Activated gamma-delta T cell treated with anti-CD3 and anti-CD28 coated beads, Interleukin-2, amount 50 U/mL, for 16 hours (primary cell): ENCODE results near the gene KANK3.
"Not testable (repeated sequence)": the region's sequence is repeated elsewhere in the genome, so short reads cannot be mapped to it uniquely, and the experiment has no call there.

Source experiments
- DNase-seq: peaks from one replicate; pipeline ENCODE4 v3.0.0-alpha.2; 2020; ENCODE audit warnings: low read depth

The KANK3 gene

DNA sequence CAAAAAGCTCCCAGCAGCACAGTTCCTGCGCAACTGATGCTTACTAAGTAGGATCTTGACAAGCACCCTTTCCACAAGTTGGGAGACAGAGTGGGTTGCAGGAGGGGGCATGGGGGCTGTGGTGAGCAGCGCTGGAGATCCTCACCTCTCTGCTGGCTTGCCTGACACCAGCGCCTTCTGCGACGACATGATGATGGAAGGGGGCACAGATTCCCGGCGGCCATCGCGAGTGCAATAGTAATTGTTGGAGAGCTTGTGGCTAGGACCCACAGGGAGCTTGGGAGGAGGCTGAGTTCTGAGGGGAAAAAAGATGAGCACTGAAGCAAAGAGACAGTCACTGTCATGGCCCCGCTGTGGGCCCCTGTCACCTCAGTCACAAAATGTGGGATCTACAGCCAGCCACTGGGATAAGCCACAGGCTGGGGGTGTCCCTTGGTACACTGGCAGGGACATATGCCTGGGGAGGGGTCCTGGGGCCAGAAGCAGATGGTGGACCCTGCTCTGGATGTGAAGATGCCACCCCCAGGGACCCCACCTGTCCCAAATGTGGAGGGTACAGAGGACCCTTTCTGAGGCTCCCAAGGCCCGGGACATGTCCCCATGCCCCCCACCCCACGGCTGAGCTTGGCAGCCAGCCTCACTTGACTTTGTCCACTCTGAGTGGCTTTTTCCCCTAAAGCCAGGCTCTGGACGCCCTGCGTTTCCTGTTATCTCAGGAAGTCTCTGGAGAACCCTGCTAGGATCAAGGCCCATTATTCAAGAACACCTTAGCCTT, 26.5 kb downstream of the KANK3 start:
- no peak for DNase-seq

GRCh38 chr19:8314981-8315640, 28.0 kb downstream of the KANK3 start:
- DNase-seq: not testable (repeated sequence)

DNA sequence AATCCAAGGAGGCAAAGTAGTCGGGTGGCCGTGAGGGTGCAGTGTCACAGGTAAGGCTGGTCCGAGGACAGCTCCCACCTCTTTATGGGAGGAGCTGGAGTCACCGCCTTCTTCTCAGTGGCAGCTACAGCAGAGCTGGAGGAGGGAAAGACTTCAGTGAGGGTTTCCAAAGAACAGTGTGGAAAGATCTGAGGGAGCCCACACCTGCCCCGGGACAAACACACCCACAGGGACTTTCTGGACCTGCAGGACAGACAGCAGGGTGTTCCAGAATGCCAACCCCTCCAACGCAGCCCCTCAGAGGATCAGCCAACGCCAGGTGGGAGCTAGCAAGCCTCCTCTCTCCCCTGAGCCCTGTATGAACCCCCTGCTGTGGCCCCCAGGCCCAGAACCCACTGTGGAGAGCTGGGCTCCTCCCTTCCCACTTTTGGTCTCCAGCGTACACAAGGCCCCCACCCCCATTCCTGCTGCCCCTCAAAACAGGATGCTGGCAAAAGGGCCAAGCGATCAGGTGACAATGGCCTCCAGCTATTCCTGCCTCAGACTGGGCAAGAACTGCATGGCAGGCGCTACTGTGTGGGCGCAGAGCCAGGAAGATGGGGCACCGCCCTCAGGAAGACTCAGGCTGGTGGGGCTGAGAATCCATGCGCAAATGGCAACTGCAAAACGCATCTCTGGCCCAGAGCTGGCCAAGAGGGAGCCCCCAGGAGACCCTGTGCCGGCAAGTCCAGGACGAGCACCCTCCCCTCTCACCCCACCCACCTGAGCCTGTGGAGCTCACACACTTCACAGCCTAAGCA, 31.4 kb downstream of the KANK3 start:
- DNase-seq: no peak

GRCh38 chr19:8310342-8311055, 32.6 kb downstream of the KANK3 start:
- no peak for DNase-seq

- no peak for DNase-seq
These were observed 34.2 kb downstream of the KANK3 start for GRCh38 chr19:8308891-8309291.

DNA sequence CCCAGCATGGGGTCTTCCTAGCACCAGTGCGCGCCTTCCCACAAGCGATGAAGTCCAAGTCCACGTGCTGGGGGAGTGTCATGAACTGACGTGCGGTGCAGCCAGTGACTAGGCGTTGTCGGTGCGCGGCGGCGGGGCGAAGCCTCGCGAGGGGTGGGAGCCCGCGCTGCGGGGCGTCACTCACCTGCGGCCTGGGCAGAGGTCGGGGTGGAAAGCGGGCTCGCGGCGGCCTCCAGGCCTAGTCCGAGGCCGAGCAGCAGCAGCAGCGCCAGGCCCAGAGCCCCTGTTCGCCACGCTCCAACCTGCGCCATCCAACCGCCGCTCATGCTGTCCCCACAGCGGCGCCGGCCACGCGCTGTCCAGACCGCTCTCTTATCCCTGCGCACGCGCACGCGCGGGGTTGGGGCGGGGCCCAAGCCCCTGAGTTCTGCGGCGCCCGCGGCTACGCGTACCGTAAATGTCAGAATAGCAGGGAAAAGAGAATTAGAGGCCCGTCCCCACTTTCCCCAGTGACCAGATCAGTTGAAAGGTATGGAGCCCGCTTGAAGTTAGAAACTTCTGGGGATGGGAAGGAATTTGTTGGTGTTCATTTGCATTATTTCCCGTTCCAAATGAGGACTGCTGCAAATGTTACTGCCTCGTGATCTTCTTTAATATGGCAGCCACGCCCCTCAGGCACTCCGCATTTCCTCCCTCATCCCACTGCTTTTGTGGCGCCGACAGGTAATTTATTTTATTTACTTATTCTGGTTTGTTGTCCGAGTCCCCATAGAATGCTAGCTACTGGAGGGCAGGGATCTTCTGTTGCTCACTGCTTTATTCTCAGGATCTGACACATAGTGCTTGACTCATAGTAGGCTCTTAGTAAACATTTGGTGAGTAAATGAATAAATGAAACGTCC, 34.8 kb downstream of the KANK3 start, which contains the start of gene CD320:
TSS of gene CD320 (minus strand) at position 394 of the 902 bp plus-strand sequence. CDS start at position 326, 68 bp downstream.
- DNase-seq: peak; percentile 82

DNA sequence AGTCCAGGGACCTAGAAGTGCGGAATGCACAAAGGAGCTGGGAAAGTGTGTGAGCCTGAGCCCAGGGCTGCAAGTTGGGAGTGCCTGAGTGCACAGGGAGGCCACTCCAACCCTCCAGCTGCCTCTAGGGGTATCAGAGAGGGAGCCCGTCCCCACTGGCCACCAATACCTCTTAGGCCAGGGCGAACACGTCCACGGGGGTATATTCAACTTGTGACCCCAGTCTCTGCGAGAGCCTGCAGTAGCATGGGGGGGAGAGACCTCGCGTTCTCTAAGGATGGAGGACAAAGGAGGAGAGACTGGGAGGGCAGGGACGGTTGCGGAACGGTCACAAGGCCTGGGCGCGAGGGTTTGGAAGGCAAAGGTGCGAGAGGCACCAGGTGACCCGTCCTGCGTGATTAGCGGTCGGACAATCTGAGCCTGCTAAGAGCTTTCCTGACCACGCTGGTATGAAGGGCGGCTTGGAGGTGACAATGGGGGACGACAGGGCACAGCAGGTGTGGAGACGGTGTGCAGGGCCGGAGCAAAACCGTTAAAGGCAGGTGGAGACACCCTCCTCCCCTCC, 35.6 kb downstream of the KANK3 start:
- no peak for DNase-seq

GRCh38 chr19:8306235-8307054, 36.6 kb downstream of the KANK3 start:
- DNase-seq: no peak

GRCh38 chr19:8305798-8306197, 37.3 kb downstream of the KANK3 start:
- no peak for DNase-seq

DNA sequence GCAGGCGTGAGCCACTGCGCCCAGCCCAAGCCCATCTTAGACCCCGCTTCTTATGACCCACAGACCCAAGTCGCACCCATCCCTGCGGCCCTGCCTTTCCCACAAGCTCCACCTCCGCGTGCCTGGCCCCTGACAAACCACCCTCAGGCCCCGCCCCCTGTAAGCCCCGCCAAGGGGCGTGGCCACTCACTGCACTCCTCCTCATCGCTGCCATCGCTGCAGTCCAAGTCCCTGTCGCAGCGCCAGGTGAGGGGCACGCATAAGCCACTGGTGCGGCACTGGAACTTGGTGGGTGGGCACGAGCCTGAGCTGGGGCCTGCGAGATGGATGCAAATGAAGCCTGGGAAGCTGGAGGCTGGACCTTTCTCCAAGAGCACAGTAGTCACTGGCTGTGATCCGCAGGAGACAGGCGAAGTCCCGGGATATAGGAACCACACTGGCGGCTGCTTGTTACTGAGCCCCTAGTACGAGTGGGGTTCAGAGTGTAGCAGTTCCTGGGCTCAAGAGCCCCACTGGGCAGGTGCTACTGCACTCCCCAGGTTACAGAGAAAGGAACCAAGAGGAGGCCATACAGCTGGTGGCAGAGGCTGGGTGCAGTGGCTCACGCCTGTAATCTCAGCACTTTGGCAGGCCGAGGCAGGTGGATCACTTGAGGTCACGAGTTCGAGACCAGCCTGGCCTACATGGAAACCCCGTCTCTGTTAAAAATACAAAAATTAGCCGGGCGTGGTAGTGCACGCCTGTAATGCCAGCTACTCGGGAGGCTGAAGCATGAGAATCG, 38.0 kb downstream of the KANK3 start:
- no peak for DNase-seq

GRCh38 chr19:8302734-8303133, 40.3 kb downstream of the KANK3 start:
- DNase-seq: no peak

DNA sequence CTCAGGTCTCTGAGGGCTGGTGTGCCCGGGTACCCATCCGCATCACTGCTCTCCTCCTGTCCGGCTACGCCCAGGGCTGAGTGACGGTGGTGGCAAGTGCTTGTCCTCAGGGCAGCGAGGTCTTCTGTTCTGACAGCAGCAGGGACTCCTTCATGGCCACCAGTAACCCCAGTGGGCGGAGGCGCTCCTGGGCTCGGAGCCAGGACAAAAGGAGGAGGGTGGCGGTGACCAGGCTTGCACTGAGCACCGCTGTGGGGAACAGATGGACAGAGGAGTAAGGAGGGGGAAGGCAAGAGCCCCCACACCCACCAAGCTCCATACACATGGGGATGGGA, 40.7 kb downstream of the KANK3 start:
- no peak for DNase-seq

DNA sequence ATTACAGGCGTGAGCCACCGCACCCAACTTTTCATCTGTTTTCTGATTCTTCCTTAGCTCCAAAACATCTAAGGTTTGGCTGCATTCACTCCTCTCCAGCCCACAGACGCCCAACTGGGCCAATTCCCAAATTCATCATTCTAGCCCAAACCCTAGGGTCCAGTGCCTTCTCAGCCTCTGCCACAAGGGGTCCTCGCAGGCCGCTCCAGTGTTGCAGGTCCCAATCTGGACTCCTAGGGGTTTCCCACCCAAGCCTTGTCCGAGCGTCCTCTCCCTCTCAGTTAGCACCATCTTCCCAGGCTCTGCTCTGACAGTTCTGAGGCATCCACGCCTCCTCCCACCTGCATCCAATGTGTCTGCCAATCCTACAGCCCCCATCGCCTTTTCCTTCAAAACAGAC, 51.7 kb downstream of the KANK3 start:
- not testable (repeated sequence) for DNase-seq

- not testable (repeated sequence) for DNase-seq
These were observed 66.6 kb downstream of the KANK3 start for GRCh38 chr19:8276508-8276907.
